EH (cell line): ENCODE results near the gene NRXN3.

ENCODE experiments used
- DNase-seq: peaks from one replicate; pipeline ENCODE4 v3.0.0-alpha.2; 2015; ENCODE audit warnings: low read depth

Gene NRXN3

GRCh38 chr14:78173346-78174035 is 3.3 kb downstream of the NRXN3 start:
- DNase-seq: no peak

- DNase-seq: no peak
Observed at GRCh38 chr14:78175412-78175811, 5.2 kb downstream of the NRXN3 start.

GRCh38 chr14:78178071-78178470 is 7.9 kb downstream of the NRXN3 start:
- DNase-seq: no peak

- no peak for DNase-seq
Observed at GRCh38 chr14:78178971-78179370, 8.8 kb downstream of the NRXN3 start.

GRCh38 chr14:78181270-78181669 is 11.1 kb downstream of the NRXN3 start:
- DNase-seq: no peak

- no peak for DNase-seq
Observed at GRCh38 chr14:78182722-78183121, 12.5 kb downstream of the NRXN3 start.

- DNase-seq: no peak
Observed at GRCh38 chr14:78184157-78184556, 14.0 kb downstream of the NRXN3 start.

- DNase-seq: no peak
Observed at GRCh38 chr14:78186277-78186676, 16.1 kb downstream of the NRXN3 start.

- DNase-seq: no peak
Observed at GRCh38 chr14:78188882-78189281, 18.7 kb downstream of the NRXN3 start.

- DNase-seq: no peak
Observed at GRCh38 chr14:78195431-78195830, 25.3 kb downstream of the NRXN3 start.

- DNase-seq: no peak
Observed at GRCh38 chr14:78196323-78196722, 26.1 kb downstream of the NRXN3 start.

GRCh38 chr14:78197051-78197450 is 26.9 kb downstream of the NRXN3 start:
- no peak for DNase-seq

GRCh38 chr14:78202163-78202562 is 32.0 kb downstream of the NRXN3 start:
- DNase-seq: no peak

- no peak for DNase-seq
Observed at GRCh38 chr14:78202976-78203375, 32.8 kb downstream of the NRXN3 start.

- no peak for DNase-seq
Observed at GRCh38 chr14:78207414-78207813, 37.2 kb downstream of the NRXN3 start.

GRCh38 chr14:78220273-78220672 is 50.1 kb downstream of the NRXN3 start:
- DNase-seq: no peak

- DNase-seq: no peak
Observed at GRCh38 chr14:78222746-78223145, 52.6 kb downstream of the NRXN3 start.

GRCh38 chr14:78227248-78228077 is 57.3 kb downstream of the NRXN3 start:
- no peak for DNase-seq

GRCh38 chr14:78228702-78229327 is 58.6 kb downstream of the NRXN3 start:
- no peak for DNase-seq

GRCh38 chr14:78232231-78233000 is 62.2 kb downstream of the NRXN3 start:
- DNase-seq: no peak

- no peak for DNase-seq
Observed at GRCh38 chr14:78238141-78238540, 68.0 kb downstream of the NRXN3 start.

GRCh38 chr14:78240567-78240966 is 70.4 kb downstream of the NRXN3 start:
- no peak for DNase-seq
